GM18907 (cell line): ENCODE measurements around the gene SLC24A5.

Source experiments
- ATAC-seq: cut with Tn5 transposase; IDR thresholded peaks from one replicate; pipeline ENCODE4 v1.9.1; 2021; ENCODE audit warnings: mild to moderate bottlenecking, moderate library complexity; ENCODE audit not compliant: unreplicated experiment

The SLC24A5 gene

GRCh38 chr15:48109856-48110531, 10.8 kb upstream of the SLC24A5 start:
- ATAC-seq, result no peak

GRCh38 chr15:48112242-48112641, 8.5 kb upstream of the SLC24A5 start:
- peak; percentile 43 for ATAC-seq

GRCh38 chr15:48119277-48119676, 1.5 kb upstream of the SLC24A5 start:
- ATAC-seq, result no peak

GRCh38 chr15:48121849-48122248, 1.1 kb downstream of the SLC24A5 start:
- no peak for ATAC-seq

- no peak for ATAC-seq
Measured at GRCh38 chr15:48126667-48127355, 6.0 kb downstream of the SLC24A5 start.

GRCh38 chr15:48131324-48131723, 10.5 kb downstream of the SLC24A5 start:
- ATAC-seq, result no peak

- ATAC-seq, result no peak
Measured at GRCh38 chr15:48132874-48133273, 12.1 kb downstream of the SLC24A5 start.

GRCh38 chr15:48143856-48144255, 23.1 kb downstream of the SLC24A5 start:
- no peak for ATAC-seq

- peak; percentile 79 for ATAC-seq
Measured at GRCh38 chr15:48144889-48145288, 24.1 kb downstream of the SLC24A5 start.

GRCh38 chr15:48145923-48146322, 25.1 kb downstream of the SLC24A5 start:
- no peak for ATAC-seq

GRCh38 chr15:48147358-48147757, 26.6 kb downstream of the SLC24A5 start:
- peak; percentile 47 for ATAC-seq

- ATAC-seq, result no peak
Measured at GRCh38 chr15:48149858-48150257, 29.1 kb downstream of the SLC24A5 start.

GRCh38 chr15:48153526-48153925, 32.7 kb downstream of the SLC24A5 start:
- ATAC-seq, result no peak

GRCh38 chr15:48168616-48169015, 47.8 kb downstream of the SLC24A5 start:
- ATAC-seq, result no peak

- ATAC-seq, result no peak
Measured at GRCh38 chr15:48170981-48171380, 50.2 kb downstream of the SLC24A5 start.

GRCh38 chr15:48175126-48175525, 54.3 kb downstream of the SLC24A5 start:
- ATAC-seq, result peak; percentile 42

- ATAC-seq, result no peak
Measured at GRCh38 chr15:48176112-48176511, 55.3 kb downstream of the SLC24A5 start.

GRCh38 chr15:48176957-48177356, 56.2 kb downstream of the SLC24A5 start:
- peak; percentile 59 for ATAC-seq

GRCh38 chr15:48177383-48177765, 56.6 kb downstream of the SLC24A5 start:
- peak; percentile 75 for ATAC-seq

GRCh38 chr15:48177766-48178647, 57.2 kb downstream of the SLC24A5 start, which contains the start of gene MYEF2:
Gene MYEF2, minus strand, starts transcription at chr15:48178295. Its CDS starts 58 bp downstream, at chr15:48178237.
- ATAC-seq, result peak; percentile 82

GRCh38 chr15:48178648-48178931, 57.8 kb downstream of the SLC24A5 start:
- no peak for ATAC-seq

GRCh38 chr15:48182749-48183148, 62.0 kb downstream of the SLC24A5 start:
- ATAC-seq, result no peak
